Measurements from ENCODE around the gene WDR6. TPM values are rescaled to one million over a fixed set of nuclear protein-coding genes. Genes with fewer than 3 reads are reported as not detected.

Gene WDR6
- total and polyA plus RNA-seq, 2 experiments from 2014 or later = 76.5 to 156 TPM

GRCh38 chr3:49013113-49013737 lies 6.0 kb downstream of the WDR6 start:
- H3K36me3 ChIP-seq (ENCODE audit: insufficient read depth) = peaks cover 19% of the 10 kb centered on the region

More at GRCh38 chr3:49013113-49013737, 6.0 kb downstream of the WDR6 start:
- peaks cover 16% of the 10 kb centered on the region for H3K27me3 Mint-ChIP-seq (ENCODE audit: insufficient read depth, low read depth, poor library complexity)
- peaks cover 64% of the 10 kb centered on the region for H3K36me3 Mint-ChIP-seq (ENCODE audit: low read depth)
- Histone ChIP-seq H3K4me3 (no peak overlapping the region), H2AFZ (no peak overlapping the region), H3K27me3 (ENCODE audit: insufficient read depth) (no peaks in the 10 kb centered on the region), H4K20me1 (replicated peaks; ENCODE audit: insufficient read depth) (peaks cover 36% of the 10 kb centered on the region), H3F3A (replicated peaks; ENCODE audit: low read depth) (peaks cover 26% of the 10 kb centered on the region; the same call in 1 of the 2 replicates), H3K4me1 (ENCODE audit: insufficient read depth) (peaks cover 6% of the 10 kb centered on the region), H3K79me2 (replicated peaks; ENCODE audit: insufficient read depth) (peaks cover 47% of the 10 kb centered on the region), H3K4me2 (no peak overlapping the region), H3K9me2 (ENCODE audit: insufficient read depth) (no peaks in the 10 kb centered on the region), H3K27ac (ENCODE audit: low read depth) (no peak overlapping the region)
- no peak overlapping the region for H3K27ac Mint-ChIP-seq
- DNase-seq (ENCODE audit: low spot score) (no peak), ATAC-seq (no peak)
- H3K4me1 Mint-ChIP-seq = peaks cover 16% of the 10 kb centered on the region
- peaks cover 2% of the 10 kb centered on the region; the same call in 2 of the 3 replicates for H3K9me3 Mint-ChIP-seq
- no peak overlapping the region for H3K4me3 Mint-ChIP-seq
- TF ChIP-seq EZH2 (IDR thresholded peaks at IDR 0.05; ENCODE audit: low read depth, unreplicated experiment) = no peak
- TF ChIP-seq NANOG (IDR thresholded peaks at IDR 0.05; ENCODE audit: borderline replicate concordance) = no peak
- no peak for TF ChIP-seq STAT1 (IDR thresholded peaks at IDR 0.05; ENCODE audit: unreplicated experiment)
- TF ChIP-seq ZNF462 (CRISPR knock-in tag; IDR thresholded peaks at IDR 0.05) = no peak
- TF ChIP-seq REST (IDR thresholded peaks at IDR 0.05; ENCODE audit: unreplicated experiment) = no peak
- TF ChIP-seq CREB1 (CRISPR knock-in tag; IDR thresholded peaks at IDR 0.05; ENCODE audit: low read depth) = no peak
- TF ChIP-seq ZNF114 (CRISPR knock-in tag; IDR thresholded peaks at IDR 0.05) = no peak
- TF ChIP-seq ETS1 (IDR thresholded peaks at IDR 0.05) = no peak
- TF ChIP-seq CTCF (conservative IDR thresholded peaks at IDR 0.05; ENCODE audit: low read depth in 2 of 2) = no peak
- no peak for TF ChIP-seq POLR2AphosphoS5 (IDR thresholded peaks at IDR 0.05; ENCODE audit: low read depth)
- no peak for TF ChIP-seq JUNB (IDR thresholded peaks at IDR 0.05; ENCODE audit: unreplicated experiment)
- no peak for TF ChIP-seq EZH2phosphoT487 (IDR thresholded peaks at IDR 0.05; ENCODE audit: unreplicated experiment)
- TF ChIP-seq ZNF331 (CRISPR knock-in tag; IDR thresholded peaks at IDR 0.05; ENCODE audit: low read depth) = no peak
